Fibroblast of the conjunctiva (primary cell): ENCODE data around the gene UBXN2A.
"Not testable (repeated sequence)": the region's sequence is repeated elsewhere in the genome, so short reads cannot be mapped to it uniquely, and the experiment has no call there.

ENCODE experiments used
- DNase-seq: peaks from one replicate; pipeline ENCODE4 v3.0.0-alpha.2; 2010; ENCODE audit warnings: low read depth

UBXN2A gene

GRCh38 chr2:23940718-23941620, 706 bp downstream of the UBXN2A start:
- no peak for DNase-seq

DNA sequence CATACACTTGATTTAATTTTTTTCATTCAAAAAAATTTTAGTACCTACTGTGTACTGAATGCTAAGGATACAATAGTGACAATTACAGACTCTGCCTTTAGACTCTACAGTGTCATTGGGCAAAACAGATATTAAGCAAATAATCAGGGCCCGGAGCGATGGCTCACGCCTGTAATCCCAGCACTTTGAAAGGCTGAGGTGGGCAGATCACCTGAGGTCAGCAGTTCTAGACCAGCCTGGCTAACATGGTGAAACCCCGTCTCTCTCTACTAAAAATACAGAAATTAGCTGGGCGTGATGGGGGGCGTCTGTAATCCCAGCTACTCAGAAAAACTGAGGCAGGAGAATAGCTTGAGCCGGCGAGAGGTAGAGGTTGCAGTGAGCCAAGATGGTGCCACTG, 1.4 kb downstream of the UBXN2A start:
- DNase-seq: no peak

DNA sequence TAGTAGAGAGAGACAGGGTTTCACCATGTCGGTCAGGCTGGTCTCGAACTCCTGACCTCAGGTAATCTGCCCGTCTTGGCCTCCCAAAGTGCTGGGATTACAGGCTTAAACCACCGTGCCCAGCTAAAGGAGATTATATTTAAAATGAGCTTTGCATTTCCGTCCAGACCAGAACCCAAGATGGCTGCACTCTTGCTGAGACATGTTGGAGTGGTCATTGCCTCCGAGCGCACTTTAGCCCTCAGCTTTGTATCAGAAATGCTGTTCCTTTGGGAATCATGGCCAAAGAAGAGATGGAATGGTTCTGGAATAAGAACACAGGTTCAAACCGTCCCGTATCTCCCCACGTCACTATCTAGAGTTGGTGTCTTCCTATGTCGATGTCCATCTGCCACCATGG, 3.4 kb downstream of the UBXN2A start:
- no peak for DNase-seq

GRCh38 chr2:23944527-23944926, 4.3 kb downstream of the UBXN2A start:
- DNase-seq: no peak

GRCh38 chr2:23944976-23945375, 4.7 kb downstream of the UBXN2A start:
- DNase-seq: no peak

GRCh38 chr2:23947350-23947749, 7.1 kb downstream of the UBXN2A start:
- no peak for DNase-seq

- DNase-seq: not testable (repeated sequence)
Observed at GRCh38 chr2:23952558-23952957, 12.3 kb downstream of the UBXN2A start.

GRCh38 chr2:23953625-23954024, 13.4 kb downstream of the UBXN2A start:
- no peak for DNase-seq

DNA sequence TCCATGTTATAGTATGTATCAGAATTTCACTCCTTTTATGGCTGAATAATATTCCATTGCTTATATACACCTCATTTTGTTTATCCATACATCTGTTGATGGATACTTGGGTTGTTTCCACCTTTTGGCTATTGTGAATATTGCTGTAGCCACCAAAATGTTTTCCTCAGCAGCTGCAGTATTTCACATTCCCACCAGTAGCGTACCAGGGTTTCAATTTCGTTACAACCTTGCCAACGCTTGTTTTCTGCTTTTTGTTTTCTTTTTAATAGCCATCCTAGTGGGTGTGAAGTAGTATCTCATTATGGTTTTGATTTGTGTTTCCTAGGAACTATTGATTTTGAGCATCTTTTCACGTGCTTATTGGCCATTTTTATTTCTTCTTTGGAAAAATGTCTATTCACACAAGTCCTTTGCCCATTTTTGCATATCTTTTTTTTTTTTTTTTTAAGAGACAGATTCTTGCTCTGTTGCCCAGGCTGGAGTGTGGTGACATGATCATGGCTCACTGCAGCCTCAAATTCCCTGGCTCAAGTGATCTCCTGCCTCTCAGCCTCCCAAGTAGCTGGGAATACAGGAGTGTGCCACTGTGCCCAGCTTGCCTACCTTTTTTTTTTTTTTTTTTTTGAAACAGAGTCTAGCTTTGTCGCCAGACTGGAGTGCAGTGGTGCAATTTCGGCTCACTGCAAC, 14.2 kb downstream of the UBXN2A start:
- DNase-seq: no peak

- no peak for DNase-seq
Observed at GRCh38 chr2:23967846-23968245, 27.6 kb downstream of the UBXN2A start.

GRCh38 chr2:23976883-23977282, 36.6 kb downstream of the UBXN2A start:
- no peak for DNase-seq

DNA sequence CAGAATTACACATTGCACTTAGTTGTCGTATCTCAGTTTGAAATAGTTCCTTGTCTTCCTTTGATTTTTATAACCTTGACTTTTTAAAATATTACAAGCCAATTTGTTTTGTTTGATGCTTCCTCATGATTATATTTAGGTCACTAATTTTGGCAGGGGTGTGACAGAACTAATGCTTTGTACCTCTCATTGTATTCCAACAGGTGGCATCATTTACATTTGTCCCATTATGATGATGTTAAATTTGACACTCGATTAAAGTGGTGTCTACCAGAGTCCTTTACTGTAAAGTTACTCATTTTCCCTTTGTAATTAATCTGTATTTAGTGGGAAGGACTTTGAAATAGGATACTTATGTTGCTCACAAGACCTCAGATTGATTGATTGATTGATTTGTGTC, 48.1 kb downstream of the UBXN2A start:
- DNase-seq: no peak

GRCh38 chr2:23992931-23993330, 52.7 kb downstream of the UBXN2A start:
- no peak for DNase-seq

- no peak for DNase-seq
Observed at GRCh38 chr2:23993736-23994269, 53.5 kb downstream of the UBXN2A start.

DNA sequence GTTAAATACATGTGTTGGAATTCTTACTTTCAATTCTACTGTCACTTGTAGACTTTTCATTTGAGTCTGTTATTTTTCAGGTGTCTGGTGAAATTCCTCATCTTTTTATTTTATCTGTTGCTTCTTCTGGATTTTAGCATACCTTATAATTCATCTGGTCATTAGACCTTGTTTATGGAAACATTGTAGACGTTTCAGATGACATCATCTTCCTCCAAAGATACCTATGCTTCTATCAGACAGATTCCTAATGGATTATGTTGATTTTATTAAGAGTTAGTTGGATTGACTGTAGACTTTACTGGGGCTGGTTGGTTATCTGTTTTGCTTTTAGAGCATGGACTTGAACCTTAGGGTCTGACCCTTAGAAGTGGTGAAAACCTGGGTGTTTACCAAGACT, 54.3 kb downstream of the UBXN2A start:
- DNase-seq: no peak

GRCh38 chr2:24007693-24008092, 67.4 kb downstream of the UBXN2A start:
- DNase-seq: no peak

DNA sequence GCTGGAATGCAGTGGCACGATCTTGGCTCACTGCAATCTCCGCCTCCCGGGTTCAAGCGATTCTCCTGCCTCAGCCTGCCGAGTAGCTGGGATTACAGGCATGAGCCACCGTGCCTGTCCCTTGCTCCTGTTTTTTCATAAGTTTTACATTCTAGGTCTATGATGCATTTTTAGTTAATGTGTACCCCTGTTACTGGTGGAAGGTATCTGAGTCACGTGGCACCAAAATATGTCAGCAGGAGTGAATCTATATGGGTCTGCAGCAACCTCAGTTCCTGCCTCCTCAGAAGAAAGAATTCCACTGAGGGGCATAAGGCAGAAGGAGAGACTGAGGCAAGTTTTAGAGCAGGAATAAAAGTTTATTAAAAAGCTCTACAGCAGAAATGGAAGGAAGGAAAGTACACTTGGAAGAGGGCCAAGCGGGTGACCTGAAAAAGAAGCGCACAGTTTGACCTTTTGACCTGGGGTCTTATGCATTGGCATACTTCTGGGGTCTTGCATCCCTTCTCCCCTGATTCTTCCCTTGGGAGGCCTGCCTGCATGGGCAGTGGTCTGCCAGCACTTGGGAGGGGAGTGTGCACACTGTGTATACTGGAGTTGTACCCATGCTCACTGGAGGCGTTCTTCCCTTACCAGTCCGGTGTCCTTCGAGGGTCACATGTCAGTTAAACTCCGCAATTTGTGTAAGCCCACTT, 68.6 kb downstream of the UBXN2A start:
- DNase-seq: no peak

DNA sequence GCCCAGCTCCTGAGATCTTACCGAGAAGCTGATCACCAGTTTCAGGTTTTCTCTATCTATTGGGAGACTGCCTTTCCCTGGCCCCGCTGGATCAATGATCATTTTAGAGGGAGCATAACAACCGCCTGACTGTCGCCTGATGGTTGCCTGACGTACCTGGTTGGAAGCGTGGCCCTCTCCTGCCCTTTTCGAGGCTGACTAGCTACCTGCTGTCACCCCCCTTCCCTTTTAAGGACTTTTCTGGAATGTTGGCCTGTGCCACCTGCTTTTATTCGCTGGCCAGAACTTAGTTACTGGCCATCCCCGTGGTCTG, 69.1 kb downstream of the UBXN2A start:
- no peak for DNase-seq

- no peak for DNase-seq
Observed at GRCh38 chr2:24009680-24010476, 69.6 kb downstream of the UBXN2A start, which contains the start of gene MFSD2B. Gene MFSD2B (plus strand): TSS chr2:24010085. CDS start chr2:24010097, 12 bp downstream.

DNA sequence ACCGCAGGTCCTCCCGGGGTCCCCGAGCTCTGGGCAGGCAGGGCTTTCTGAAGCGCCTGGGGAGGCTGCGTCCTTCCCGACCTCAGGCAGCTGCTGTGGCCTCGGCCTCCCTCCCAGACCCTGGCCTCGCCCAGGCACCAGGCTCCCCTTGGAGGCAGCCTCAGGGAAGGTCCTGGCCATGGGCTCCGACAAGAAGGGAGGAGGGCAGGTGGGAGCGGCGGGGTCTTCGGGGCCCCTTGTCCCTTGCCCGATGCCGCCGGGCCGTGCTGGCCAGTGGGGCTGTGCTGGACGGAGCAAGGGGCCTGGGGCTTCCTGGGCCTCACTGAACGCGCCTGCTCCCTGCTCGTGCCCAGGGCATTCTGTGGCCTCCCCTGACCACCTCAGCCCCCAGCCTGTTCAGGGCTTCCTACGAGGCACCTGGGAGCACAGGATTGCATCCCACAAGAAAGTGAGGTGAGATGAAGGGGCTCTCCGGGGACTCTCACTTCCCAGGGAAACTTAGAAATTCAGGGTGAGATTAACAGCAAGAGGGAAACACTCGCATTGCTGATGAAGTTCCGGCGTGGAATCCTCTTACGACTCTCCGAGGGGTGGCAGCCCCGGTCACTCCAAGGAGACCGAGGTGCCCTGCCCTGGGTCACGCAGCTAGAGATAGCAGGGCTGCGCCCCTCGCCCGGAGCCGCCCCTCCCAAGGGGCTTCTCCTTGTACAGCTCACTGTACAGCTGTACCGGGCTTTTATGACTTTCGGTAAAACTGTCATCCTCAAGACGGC, 70.4 kb downstream of the UBXN2A start:
- no peak for DNase-seq
